Measurements from ENCODE around the gene DHRS3.

Gene DHRS3

GRCh38 chr1:12532405-12533315 is 85.3 kb downstream of the DHRS3 start:
- Histone ChIP-seq H3K9ac (ENCODE audit: insufficient read length, low read depth) (no peak overlapping the region), H3K4me3 (ENCODE audit: insufficient read length, low read depth) (no peak overlapping the region), H3K9me3 (ENCODE audit: insufficient read depth, low read length) (no peaks in the 10 kb centered on the region), H3K36me3 (ENCODE audit: insufficient read depth, insufficient read length, low read length) (no peaks in the 10 kb centered on the region), H3K4me1 (ENCODE audit: insufficient read depth, insufficient read length) (no peaks in the 10 kb centered on the region), H3K27me3 (ENCODE audit: insufficient read depth, insufficient read length) (no peaks in the 10 kb centered on the region)
- no peak for DNase-seq (ENCODE audit: low read depth, low spot score)
- no peak for TF ChIP-seq YY1 (IDR thresholded peaks at IDR 0.05; ENCODE audit: insufficient read depth, insufficient read length)
- no peak for TF ChIP-seq ZNF274 (IDR thresholded peaks at IDR 0.05; ENCODE audit: low read depth, low read length)
- no peak for TF ChIP-seq SUZ12 (IDR thresholded peaks at IDR 0.05; ENCODE audit: extremely low read depth, insufficient read depth, insufficient read length)

- Histone ChIP-seq H3K4me3 (ENCODE audit: insufficient read length, low read depth) (no peak overlapping the region), H3K9ac (ENCODE audit: insufficient read length, low read depth) (no peak overlapping the region), H3K4me1 (ENCODE audit: insufficient read depth, insufficient read length) (no peaks in the 10 kb centered on the region), H3K9me3 (ENCODE audit: insufficient read depth, low read length) (no peaks in the 10 kb centered on the region), H3K36me3 (ENCODE audit: insufficient read depth, insufficient read length, low read length) (no peaks in the 10 kb centered on the region), H3K27me3 (ENCODE audit: insufficient read depth, insufficient read length) (no peaks in the 10 kb centered on the region)
- DNase-seq (ENCODE audit: low read depth, low spot score), result no peak
- TF ChIP-seq SUZ12 (IDR thresholded peaks at IDR 0.05; ENCODE audit: extremely low read depth, insufficient read depth, insufficient read length) (no peak), ZNF274 (IDR thresholded peaks at IDR 0.05; ENCODE audit: low read depth, low read length) (no peak), YY1 (IDR thresholded peaks at IDR 0.05; ENCODE audit: insufficient read depth, insufficient read length) (no peak)
These were observed 86.9 kb downstream of the DHRS3 start for GRCh38 chr1:12531179-12531499.

- no peaks in the 10 kb centered on the region for H3K4me1 ChIP-seq (ENCODE audit: insufficient read depth, insufficient read length)
- H3K9me3 ChIP-seq (ENCODE audit: insufficient read depth, low read length), result no peaks in the 10 kb centered on the region
- H3K36me3 ChIP-seq (ENCODE audit: insufficient read depth, insufficient read length, low read length), result no peaks in the 10 kb centered on the region
- no peak overlapping the region for H3K4me3 ChIP-seq (ENCODE audit: insufficient read length, low read depth)
- TF ChIP-seq YY1 (IDR thresholded peaks at IDR 0.05; ENCODE audit: insufficient read depth, insufficient read length) (no peak), SUZ12 (IDR thresholded peaks at IDR 0.05; ENCODE audit: extremely low read depth, insufficient read depth, insufficient read length) (no peak), ZNF274 (IDR thresholded peaks at IDR 0.05; ENCODE audit: low read depth, low read length) (no peak)
- no peaks in the 10 kb centered on the region for H3K27me3 ChIP-seq (ENCODE audit: insufficient read depth, insufficient read length)
- H3K9ac ChIP-seq (ENCODE audit: insufficient read length, low read depth), result no peak overlapping the region
- no peak for DNase-seq (ENCODE audit: low read depth, low spot score)
These were observed 87.4 kb downstream of the DHRS3 start for GRCh38 chr1:12530462-12531178.

- H3K27me3 ChIP-seq (ENCODE audit: insufficient read depth, insufficient read length), result no peaks in the 10 kb centered on the region
- H3K36me3 ChIP-seq (ENCODE audit: insufficient read depth, insufficient read length, low read length), result no peaks in the 10 kb centered on the region
- no peak overlapping the region for H3K9ac ChIP-seq (ENCODE audit: insufficient read length, low read depth)
- H3K4me3 ChIP-seq (ENCODE audit: insufficient read length, low read depth), result no peak overlapping the region
- DNase-seq (ENCODE audit: low read depth, low spot score), result no peak
- TF ChIP-seq ZNF274 (IDR thresholded peaks at IDR 0.05; ENCODE audit: low read depth, low read length) (no peak), YY1 (IDR thresholded peaks at IDR 0.05; ENCODE audit: insufficient read depth, insufficient read length) (no peak), SUZ12 (IDR thresholded peaks at IDR 0.05; ENCODE audit: extremely low read depth, insufficient read depth, insufficient read length) (no peak)
- H3K9me3 ChIP-seq (ENCODE audit: insufficient read depth, low read length), result no peaks in the 10 kb centered on the region
- no peaks in the 10 kb centered on the region for H3K4me1 ChIP-seq (ENCODE audit: insufficient read depth, insufficient read length)
These were observed 88.3 kb downstream of the DHRS3 start for GRCh38 chr1:12529640-12530174.

GRCh38 chr1:12528021-12528852 is 89.8 kb downstream of the DHRS3 start:
- H3K36me3 ChIP-seq (ENCODE audit: insufficient read depth, insufficient read length, low read length), result no peaks in the 10 kb centered on the region
- no peaks in the 10 kb centered on the region for H3K27me3 ChIP-seq (ENCODE audit: insufficient read depth, insufficient read length)
- no peak overlapping the region for H3K9ac ChIP-seq (ENCODE audit: insufficient read length, low read depth)
- H3K4me3 ChIP-seq (ENCODE audit: insufficient read length, low read depth), result no peak overlapping the region
- H3K4me1 ChIP-seq (ENCODE audit: insufficient read depth, insufficient read length), result no peaks in the 10 kb centered on the region
- no peaks in the 10 kb centered on the region for H3K9me3 ChIP-seq (ENCODE audit: insufficient read depth, low read length)
- no peak for TF ChIP-seq SUZ12 (IDR thresholded peaks at IDR 0.05; ENCODE audit: extremely low read depth, insufficient read depth, insufficient read length)
- TF ChIP-seq YY1 (IDR thresholded peaks at IDR 0.05; ENCODE audit: insufficient read depth, insufficient read length), result no peak
- no peak for TF ChIP-seq ZNF274 (IDR thresholded peaks at IDR 0.05; ENCODE audit: low read depth, low read length)
- DNase-seq (ENCODE audit: low read depth, low spot score), result no peak

GRCh38 chr1:12527564-12527963 is 90.4 kb downstream of the DHRS3 start:
- Histone ChIP-seq H3K4me1 (ENCODE audit: insufficient read depth, insufficient read length) (no peaks in the 10 kb centered on the region), H3K9me3 (ENCODE audit: insufficient read depth, low read length) (no peaks in the 10 kb centered on the region), H3K27me3 (ENCODE audit: insufficient read depth, insufficient read length) (no peaks in the 10 kb centered on the region), H3K4me3 (ENCODE audit: insufficient read length, low read depth) (no peak overlapping the region), H3K9ac (ENCODE audit: insufficient read length, low read depth) (no peak overlapping the region), H3K36me3 (ENCODE audit: insufficient read depth, insufficient read length, low read length) (no peaks in the 10 kb centered on the region)
- TF ChIP-seq YY1 (IDR thresholded peaks at IDR 0.05; ENCODE audit: insufficient read depth, insufficient read length) (no peak), ZNF274 (IDR thresholded peaks at IDR 0.05; ENCODE audit: low read depth, low read length) (no peak), SUZ12 (IDR thresholded peaks at IDR 0.05; ENCODE audit: extremely low read depth, insufficient read depth, insufficient read length) (no peak)
- no peak for DNase-seq (ENCODE audit: low read depth, low spot score)
